Skeletal muscle satellite cell (primary cell): ENCODE measurements around the gene PROZ.

ENCODE experiments used
- H3K27me3 ChIP-seq: 2 replicates; pipeline ENCODE4 v1.7.0; 2013; ENCODE audit warnings: low read length; ENCODE audit not compliant: control insufficient read depth, insufficient read depth
- H3K36me3 ChIP-seq: 2 replicates; pipeline ENCODE4 v1.7.0; 2013; ENCODE audit warnings: mild to moderate bottlenecking, control low read depth, low read length; ENCODE audit not compliant: insufficient read depth
- H3K4me1 ChIP-seq: 2 replicates; pipeline ENCODE4 v1.7.0; 2013; ENCODE audit warnings: low read length; ENCODE audit not compliant: control insufficient read depth, insufficient read depth
- H3K4me2 ChIP-seq: 2 replicates; pipeline ENCODE4 v1.7.0; 2013; ENCODE audit warnings: mild to moderate bottlenecking, low read length
- H3K4me3 ChIP-seq: 2 replicates; pipeline ENCODE4 v1.7.0; 2013; ENCODE audit warnings: low read length
- H3K9ac ChIP-seq: 2 replicates; pipeline ENCODE4 v1.7.0; 2013; ENCODE audit warnings: mild to moderate bottlenecking, low read depth, low read length, moderate library complexity
- H3K9me3 ChIP-seq: replicated peaks from 2 replicates; pipeline ENCODE4 v1.7.0; 2013; ENCODE audit warnings: mild to moderate bottlenecking, control low read depth, low read length

PROZ gene

DNA sequence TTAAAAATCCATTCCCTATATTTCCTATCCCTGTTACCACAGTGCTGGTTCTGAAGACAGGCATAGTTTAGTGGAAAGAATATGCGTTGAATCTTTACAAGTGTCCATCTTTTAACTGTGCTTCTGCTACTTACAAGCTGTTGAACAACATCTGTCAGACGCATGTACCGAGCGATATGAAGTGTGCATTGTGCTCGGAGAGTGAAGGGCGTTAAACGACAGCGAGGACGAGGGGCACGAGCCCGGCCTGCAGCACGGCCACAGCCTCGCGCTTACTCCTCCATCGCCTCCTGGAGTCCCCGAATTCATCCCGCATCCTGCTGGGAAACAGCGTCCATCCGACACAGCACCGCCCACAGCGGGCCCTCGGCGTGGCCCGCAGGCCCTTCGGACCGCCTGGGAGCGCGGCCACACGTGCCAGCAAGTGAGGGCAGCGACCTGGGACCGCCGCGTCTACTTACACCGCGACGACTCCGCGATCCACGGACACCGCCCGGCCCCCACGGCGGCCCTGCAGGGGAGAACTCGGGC is 49.5 kb downstream of the PROZ start:
- peak overlapping the region; percentile 99 for H3K9ac ChIP-seq
- peak overlapping the region; percentile 99 for H3K4me3 ChIP-seq
- H3K4me1 ChIP-seq, result peaks cover 40% of the 10 kb centered on the region

DNA sequence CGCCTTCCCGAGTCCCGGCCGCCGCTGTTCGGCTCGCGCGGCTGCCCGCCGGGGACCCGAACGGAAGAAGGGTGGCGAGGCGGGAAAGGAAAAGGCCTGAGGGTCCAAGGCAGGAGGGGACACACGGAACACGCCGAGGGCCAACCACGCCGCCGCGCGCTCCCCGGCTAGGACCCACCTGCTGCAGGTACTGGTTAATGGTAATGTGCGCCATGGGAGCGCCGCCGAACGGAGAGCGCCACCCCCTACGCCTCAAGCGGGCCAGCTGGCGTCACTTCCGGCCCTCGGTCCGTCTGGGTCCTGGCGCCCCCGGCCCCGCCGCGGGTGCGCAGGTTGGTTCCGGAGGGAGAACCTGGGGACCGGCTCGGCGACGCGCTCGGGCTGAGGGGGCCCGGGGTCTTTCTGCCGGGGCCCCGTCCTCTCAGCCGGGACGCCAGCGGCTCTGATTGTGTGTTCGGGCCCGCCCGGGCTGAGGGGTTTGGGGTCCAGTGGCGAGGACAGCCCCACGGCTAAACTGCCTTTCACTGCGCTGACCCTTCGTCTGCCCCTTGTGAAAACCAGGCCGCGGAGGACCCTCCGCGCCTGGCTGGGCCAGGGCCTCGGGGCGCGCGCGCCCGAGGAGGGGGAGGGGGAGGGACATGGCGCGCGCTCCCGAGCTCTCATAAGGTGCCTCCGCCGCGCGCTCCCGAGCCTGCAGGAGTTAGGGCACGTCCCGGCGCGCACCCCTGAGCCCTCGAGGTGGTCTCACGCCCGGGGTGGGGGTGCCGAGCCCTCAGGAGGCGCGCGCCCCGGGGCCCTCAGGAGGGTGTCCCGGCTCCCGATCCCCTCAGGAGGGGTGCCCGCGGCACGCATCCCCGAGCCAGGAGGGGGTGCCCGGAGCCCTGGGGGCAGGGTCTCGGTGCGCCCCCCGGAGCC is 50.2 kb downstream of the PROZ start, which contains the start of gene PCID2:
Gene PCID2, minus strand, starts transcription at position 249 of the 915 bp plus-strand sequence. Its CDS starts 35 bp downstream, at position 214.
- H3K4me2 ChIP-seq, result peak within 1 kb of the TSS; percentile 97
- H3K4me3 ChIP-seq, result peak within 1 kb of the TSS; percentile 99
- H3K9me3 ChIP-seq, result no peaks in the 10 kb centered on the region
- no peaks in the 10 kb centered on the region for H3K27me3 ChIP-seq
- H3K9ac ChIP-seq, result peak within 1 kb of the TSS; percentile 99
- peaks cover 32% of the 10 kb centered on the region for H3K36me3 ChIP-seq
- peaks cover 37% of the 10 kb centered on the region for H3K4me1 ChIP-seq

More for the DNA sequence above, 49.5 kb downstream of the PROZ start:
- Histone ChIP-seq H3K9me3 (no peaks in the 10 kb centered on the region), H3K27me3 (no peaks in the 10 kb centered on the region), H3K36me3 (peaks cover 32% of the 10 kb centered on the region), H3K4me2 (peak overlapping the region; percentile 97)

DNA sequence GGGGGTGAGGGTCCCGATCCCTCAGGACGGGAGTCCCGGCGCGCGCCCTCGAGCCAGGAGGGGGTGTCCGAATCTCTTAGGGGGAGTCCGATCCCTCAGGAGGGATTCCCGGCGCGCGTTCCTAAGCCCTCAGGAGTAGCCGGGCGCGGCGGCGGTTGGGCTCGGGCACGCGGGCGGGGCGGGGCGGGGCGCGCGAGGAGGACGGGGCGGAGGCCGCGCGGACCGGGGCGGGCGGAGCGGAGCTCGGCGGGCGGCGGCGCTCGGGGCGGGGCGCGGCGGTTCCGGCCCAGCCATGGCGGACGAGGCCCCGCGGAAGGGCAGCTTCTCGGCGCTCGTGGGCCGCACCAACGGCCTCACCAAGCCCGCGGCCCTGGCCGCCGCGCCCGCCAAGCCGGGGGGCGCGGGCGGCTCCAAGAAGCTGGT is 50.9 kb downstream of the PROZ start, which contains the start of gene CUL4A:
Gene CUL4A, plus strand, starts transcription at position 278 of the 423 bp plus-strand sequence. Its CDS starts 15 bp downstream, at position 293.
- H3K4me2 ChIP-seq, result peak within 1 kb of the TSS; percentile 97
- H3K9me3 ChIP-seq, result no peaks in the 10 kb centered on the region
- H3K4me1 ChIP-seq, result peaks cover 37% of the 10 kb centered on the region
- H3K36me3 ChIP-seq, result peaks cover 26% of the 10 kb centered on the region
- peak within 1 kb of the TSS; percentile 99 for H3K4me3 ChIP-seq
- H3K27me3 ChIP-seq, result no peaks in the 10 kb centered on the region
- peak within 1 kb of the TSS; percentile 99 for H3K9ac ChIP-seq

DNA sequence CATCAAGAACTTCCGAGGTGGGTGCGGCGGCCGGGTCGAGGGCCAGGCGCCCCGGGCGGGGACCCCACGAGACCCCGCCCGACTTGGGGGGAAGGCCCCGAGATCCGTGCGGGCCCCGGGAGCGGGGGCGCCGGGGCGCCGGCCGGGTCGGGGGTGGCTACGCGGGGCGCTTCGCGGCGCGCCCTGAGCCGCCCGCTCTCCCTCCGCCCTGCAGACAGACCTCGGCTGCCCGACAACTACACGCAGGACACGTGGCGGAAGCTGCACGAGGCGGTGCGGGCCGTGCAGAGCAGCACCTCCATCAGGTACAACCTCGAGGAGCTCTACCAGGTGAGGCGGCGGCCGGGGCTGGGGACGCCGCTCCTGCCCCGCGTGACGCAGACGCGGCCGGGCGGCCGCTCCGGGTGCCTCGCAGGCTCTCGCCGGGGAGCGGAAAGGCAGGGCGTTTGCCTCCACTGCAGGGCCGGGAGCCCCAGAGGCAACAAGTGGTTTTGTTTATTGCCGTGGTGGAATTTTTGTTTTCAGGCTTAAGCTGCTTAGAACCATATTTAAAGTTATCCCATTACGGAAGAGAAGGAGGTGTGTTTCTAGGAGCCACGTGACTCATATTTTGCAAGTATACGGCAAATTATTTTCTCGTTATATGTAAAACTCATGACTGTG is 51.4 kb downstream of the PROZ start:
- H3K9ac ChIP-seq, result peak overlapping the region; percentile 99
- H3K27me3 ChIP-seq, result no peaks in the 10 kb centered on the region
- H3K4me3 ChIP-seq, result peak overlapping the region; percentile 99
- peaks cover 25% of the 10 kb centered on the region for H3K36me3 ChIP-seq
- peaks cover 35% of the 10 kb centered on the region for H3K4me1 ChIP-seq
- no peaks in the 10 kb centered on the region for H3K9me3 ChIP-seq
- H3K4me2 ChIP-seq, result peak overlapping the region; percentile 74

DNA sequence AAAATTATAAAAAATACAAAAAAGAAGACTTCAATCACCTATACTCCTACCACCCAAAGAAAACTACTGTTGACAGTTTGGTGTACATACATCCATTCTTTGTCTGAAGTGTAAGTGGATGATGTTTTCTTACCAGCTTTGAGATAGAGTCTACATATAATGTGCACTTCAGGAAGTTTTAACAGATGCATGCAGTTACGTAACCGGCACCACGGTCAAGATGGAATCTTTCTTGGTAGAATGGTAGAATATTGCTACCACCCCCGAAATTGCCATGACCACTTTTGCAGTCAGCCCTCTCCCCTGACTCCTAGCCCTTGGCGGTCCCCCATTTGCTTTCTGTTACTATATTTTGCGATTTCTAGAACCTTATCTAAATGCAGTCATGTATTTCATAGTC is 52.4 kb downstream of the PROZ start:
- H3K4me2 ChIP-seq, result peak overlapping the region; percentile 74
- peak overlapping the region; percentile 99 for H3K9ac ChIP-seq
- H3K36me3 ChIP-seq, result peaks cover 22% of the 10 kb centered on the region
- H3K9me3 ChIP-seq, result no peaks in the 10 kb centered on the region
- peak overlapping the region; percentile 99 for H3K4me3 ChIP-seq
- peaks cover 35% of the 10 kb centered on the region for H3K4me1 ChIP-seq
- H3K27me3 ChIP-seq, result no peaks in the 10 kb centered on the region

DNA sequence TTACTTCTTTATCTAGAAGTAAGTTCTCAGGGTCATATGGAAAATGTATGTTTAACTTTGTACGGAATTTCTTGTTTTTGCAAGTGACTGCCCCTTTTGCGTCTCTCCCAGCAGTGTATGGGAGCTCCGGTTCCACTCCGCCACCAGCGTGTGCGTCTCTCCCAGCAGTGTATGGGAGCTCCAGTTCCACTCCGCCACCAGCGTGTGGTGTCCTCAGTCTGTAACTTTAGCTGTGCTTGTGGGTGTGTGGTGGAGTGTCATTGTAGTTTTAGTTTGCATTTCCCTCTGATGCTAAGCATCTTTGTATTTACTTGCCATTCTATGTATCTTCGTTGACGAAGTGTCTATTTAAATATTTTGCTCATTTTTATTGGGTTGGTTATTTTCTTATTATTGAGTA is 53.3 kb downstream of the PROZ start:
- no peak overlapping the region for H3K4me3 ChIP-seq
- peaks cover 12% of the 10 kb centered on the region for H3K36me3 ChIP-seq
- no peak overlapping the region for H3K4me2 ChIP-seq
- no peaks in the 10 kb centered on the region for H3K27me3 ChIP-seq
- H3K4me1 ChIP-seq, result peaks cover 36% of the 10 kb centered on the region
- H3K9ac ChIP-seq, result no peak overlapping the region
- no peaks in the 10 kb centered on the region for H3K9me3 ChIP-seq

DNA sequence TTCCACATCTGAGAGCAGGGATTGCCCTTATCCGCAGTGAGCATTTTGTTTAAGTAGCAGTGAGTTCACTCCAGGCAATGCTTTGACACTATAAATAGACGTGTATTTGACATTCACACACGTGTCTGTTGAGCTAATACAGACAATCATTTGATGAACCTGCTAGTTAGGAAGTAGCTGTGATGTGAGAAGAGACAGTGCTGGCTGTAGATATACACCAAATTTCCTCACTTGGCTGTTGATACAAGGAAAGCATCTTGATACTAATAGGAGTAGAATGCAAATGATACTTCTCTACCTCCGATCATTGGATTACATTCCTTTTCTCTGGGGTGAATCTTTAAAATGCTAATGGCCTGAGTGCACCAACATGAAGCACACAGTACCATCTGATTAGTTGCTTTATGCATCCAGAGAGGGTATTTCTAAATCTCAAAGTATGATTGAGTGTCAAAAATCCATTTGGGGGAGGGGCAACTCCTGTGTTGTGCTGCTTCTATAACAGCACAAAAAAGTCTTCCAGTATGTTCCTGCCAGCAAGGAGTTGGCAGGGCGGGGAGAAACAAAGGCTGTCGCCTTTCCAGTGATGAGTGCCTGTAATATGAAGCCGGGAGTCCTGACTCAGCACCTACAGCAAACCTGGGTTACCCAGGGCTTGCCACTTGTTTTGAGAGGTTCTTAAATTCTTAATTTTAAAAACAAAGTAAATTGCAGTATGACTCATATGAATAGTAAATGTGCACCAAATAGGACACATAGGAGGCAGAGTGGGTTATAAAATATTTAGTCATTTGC is 58.0 kb downstream of the PROZ start:
- H3K27me3 ChIP-seq, result no peaks in the 10 kb centered on the region
- peaks cover 32% of the 10 kb centered on the region for H3K36me3 ChIP-seq
- peaks cover 30% of the 10 kb centered on the region for H3K4me1 ChIP-seq
- H3K9ac ChIP-seq, result peak overlapping the region; percentile 19
- peak overlapping the region; percentile 69 for H3K4me2 ChIP-seq
- no peaks in the 10 kb centered on the region for H3K9me3 ChIP-seq
- H3K4me3 ChIP-seq, result peak overlapping the region; percentile 7

DNA sequence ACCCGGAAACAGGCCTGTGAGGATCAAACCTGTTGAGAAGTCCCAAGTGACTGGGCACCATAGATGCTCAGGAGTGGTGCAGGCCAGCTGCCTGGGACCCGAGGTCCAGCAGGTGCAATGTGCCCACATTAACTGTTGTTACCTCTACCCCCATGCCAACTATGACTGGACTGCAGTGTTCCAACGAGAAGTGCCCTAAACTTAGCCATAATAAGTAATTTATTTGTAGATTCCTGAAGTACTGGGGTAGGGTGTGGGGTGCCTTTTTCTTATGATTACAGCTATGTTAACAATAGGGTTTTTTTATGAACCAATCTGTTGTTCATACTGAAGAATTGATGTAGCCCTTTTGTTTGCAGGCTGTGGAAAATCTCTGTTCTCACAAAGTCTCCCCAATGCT is 60.1 kb downstream of the PROZ start:
- no peak overlapping the region for H3K4me2 ChIP-seq
- peaks cover 30% of the 10 kb centered on the region for H3K4me1 ChIP-seq
- no peaks in the 10 kb centered on the region for H3K27me3 ChIP-seq
- no peak overlapping the region for H3K4me3 ChIP-seq
- no peak overlapping the region for H3K9ac ChIP-seq
- no peaks in the 10 kb centered on the region for H3K9me3 ChIP-seq
- H3K36me3 ChIP-seq, result peaks cover 40% of the 10 kb centered on the region

DNA sequence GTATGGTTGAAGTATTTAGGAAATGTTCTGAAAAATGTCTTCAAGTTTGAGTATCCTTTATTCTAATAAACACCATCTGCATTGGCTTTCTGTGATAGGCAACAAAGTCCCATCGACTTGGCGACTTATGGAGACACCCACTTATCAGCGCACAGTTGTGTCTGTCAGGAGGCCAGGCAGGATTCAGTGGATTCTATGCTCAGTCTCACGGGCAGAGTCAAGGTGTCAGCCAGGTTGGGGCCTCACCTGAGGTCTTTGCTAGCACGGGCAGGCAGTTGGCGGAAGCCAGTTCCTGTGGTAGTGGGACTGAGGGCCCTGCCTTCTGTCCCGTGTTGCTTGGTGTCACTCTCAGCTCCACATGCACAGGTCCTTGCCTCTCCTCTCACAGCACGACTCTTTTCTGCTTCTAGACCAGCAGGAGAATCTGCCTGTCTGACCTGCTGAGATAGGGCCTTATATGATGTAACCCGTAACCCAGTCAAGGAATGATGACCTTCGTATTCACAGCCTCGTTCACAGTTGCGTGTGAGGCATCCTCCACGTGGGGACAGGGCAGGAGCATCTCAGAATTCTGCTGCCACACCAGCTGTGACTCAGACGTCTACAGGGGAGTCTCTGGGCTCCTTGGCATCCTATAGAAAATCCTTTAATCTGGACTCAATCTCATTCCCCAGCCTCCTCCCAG is 61.0 kb downstream of the PROZ start:
- peaks cover 46% of the 10 kb centered on the region for H3K36me3 ChIP-seq
- H3K4me2 ChIP-seq, result no peak overlapping the region
- H3K9me3 ChIP-seq, result no peaks in the 10 kb centered on the region
- no peaks in the 10 kb centered on the region for H3K27me3 ChIP-seq
- H3K9ac ChIP-seq, result no peak overlapping the region
- peaks cover 30% of the 10 kb centered on the region for H3K4me1 ChIP-seq
- H3K4me3 ChIP-seq, result no peak overlapping the region

DNA sequence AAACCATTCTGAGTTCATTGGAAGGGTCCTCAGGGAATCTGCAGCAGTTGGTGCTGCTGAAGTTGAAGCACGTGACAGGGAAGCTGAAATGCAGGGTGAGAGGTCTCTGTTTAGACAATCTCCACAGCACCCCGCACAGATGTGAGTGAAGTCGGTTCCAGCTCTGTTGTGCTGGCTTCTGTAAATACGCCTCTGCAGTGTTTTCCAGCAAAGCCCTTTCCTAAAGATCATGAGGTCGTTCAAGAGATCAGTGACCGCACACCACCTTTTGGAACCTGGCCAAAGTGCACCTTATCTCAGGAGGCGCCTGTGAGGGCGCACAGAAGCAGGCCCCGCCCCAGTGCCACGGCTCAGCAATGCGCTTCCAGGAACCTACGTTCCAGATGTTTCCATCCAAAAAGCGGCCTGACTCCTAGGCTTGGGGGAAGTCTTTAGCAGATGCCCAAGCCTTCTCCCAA is 61.7 kb downstream of the PROZ start:
- H3K4me1 ChIP-seq, result peaks cover 24% of the 10 kb centered on the region
- H3K9me3 ChIP-seq, result no peaks in the 10 kb centered on the region
- H3K27me3 ChIP-seq, result no peaks in the 10 kb centered on the region
- H3K36me3 ChIP-seq, result peaks cover 53% of the 10 kb centered on the region
- no peak overlapping the region for H3K4me3 ChIP-seq
- H3K9ac ChIP-seq, result no peak overlapping the region
- no peak overlapping the region for H3K4me2 ChIP-seq
